HL-60 (cell line): Measurements from ENCODE around the gene RBM46.

Experiments used
- SPI1 ChIP-seq: IDR thresholded peaks from 2 replicates; pipeline ENCODE4 v1.6.1; 2012; ENCODE audit warnings: low read depth, mild to moderate bottlenecking, borderline replicate concordance
- TF ChIP-seq, protein P1 (sequence below): IDR thresholded peaks from one replicate; pipeline ENCODE4 v1.5.1; 2011; ENCODE audit warnings: low read length, control low read depth, inconsistent platforms; ENCODE audit not compliant: insufficient read depth

- TF ChIP-seq, protein P1, sequence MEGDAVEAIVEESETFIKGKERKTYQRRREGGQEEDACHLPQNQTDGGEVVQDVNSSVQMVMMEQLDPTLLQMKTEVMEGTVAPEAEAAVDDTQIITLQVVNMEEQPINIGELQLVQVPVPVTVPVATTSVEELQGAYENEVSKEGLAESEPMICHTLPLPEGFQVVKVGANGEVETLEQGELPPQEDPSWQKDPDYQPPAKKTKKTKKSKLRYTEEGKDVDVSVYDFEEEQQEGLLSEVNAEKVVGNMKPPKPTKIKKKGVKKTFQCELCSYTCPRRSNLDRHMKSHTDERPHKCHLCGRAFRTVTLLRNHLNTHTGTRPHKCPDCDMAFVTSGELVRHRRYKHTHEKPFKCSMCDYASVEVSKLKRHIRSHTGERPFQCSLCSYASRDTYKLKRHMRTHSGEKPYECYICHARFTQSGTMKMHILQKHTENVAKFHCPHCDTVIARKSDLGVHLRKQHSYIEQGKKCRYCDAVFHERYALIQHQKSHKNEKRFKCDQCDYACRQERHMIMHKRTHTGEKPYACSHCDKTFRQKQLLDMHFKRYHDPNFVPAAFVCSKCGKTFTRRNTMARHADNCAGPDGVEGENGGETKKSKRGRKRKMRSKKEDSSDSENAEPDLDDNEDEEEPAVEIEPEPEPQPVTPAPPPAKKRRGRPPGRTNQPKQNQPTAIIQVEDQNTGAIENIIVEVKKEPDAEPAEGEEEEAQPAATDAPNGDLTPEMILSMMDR, result no peak
- TF ChIP-seq SPI1, result peak; percentile 75; the same call in 1 of the 2 replicates
These were observed 91.1 kb downstream of the RBM46 start for GRCh38 chr4:154872198-154872597.
